Cerebellar nuclear complex (tissue), 1 donor: ENCODE measurements around the gene ADGRF5.

Experiments
- DNase-seq, 2 experiments: peaks; one replicate each; lab custom pipeline; 2025; lab: John Stamatoyannopoulos, UW

Gene ADGRF5

DNA sequence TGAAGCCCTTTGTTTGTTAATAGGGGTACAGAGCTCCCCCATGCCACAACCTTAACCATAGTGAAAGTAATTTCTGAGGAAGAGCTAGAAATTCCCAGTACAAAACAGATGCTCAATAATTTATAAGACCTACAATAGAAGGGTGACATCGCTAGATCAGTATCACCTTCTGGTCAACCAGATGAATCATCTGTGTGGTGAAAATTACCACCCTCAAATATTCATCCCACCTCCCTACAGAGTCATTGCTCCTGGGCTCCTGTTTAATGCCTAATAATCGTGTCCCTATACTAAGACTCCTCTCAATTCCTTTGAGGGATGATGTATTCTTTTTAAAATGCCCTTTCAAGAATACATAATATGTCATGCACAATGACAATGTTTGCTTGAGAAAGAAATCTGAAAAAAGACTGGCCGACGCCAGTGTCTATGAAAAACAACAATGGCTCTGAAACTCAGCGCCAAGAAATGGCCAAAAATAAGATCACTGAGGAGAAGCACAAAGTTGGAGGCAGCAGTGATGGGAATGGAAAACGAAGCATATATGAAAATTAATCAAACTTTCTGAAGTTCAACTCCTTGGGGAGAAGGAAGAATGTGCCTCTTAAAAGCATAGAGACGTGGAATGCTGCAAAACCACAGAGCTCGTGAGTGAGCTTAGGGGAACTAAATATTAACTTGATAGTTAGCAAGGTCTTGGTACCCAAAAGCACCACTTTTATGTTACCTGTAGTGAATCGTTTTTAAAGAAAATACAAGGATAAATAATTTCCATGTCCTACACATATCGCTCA lies 11.0 kb upstream of the ADGRF5 start:
- no peak for DNase-seq

DNA sequence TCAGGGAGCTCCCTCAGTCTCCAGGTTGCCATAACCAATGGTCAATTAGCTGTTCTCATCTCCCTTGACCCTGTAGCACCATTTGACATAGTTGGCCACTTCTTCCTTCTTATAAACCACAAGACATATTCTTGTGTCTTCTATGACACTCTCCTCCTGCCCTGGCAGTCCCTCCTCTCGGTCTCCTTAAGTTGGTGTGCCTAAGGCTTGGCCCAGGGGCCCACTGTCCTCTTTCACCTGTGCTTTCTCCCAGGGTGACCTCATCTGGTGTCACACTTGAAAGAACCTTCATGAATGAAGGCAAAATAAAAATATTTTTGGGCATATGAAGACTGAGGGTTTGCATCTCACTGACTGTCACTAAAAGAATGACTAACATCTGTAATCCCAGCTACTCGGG lies 9.7 kb upstream of the ADGRF5 start:
- DNase-seq: no peak

- no peak for DNase-seq
Observed at GRCh38 chr6:46930331-46930730, 8.6 kb upstream of the ADGRF5 start.

GRCh38 chr6:46927066-46927465 lies 5.3 kb upstream of the ADGRF5 start:
- no peak for DNase-seq

- no peak for DNase-seq
Observed at GRCh38 chr6:46926481-46926880, 4.7 kb upstream of the ADGRF5 start.

GRCh38 chr6:46925563-46926253 lies 4.0 kb upstream of the ADGRF5 start:
- no peak for DNase-seq

- no peak for DNase-seq
Observed at GRCh38 chr6:46923476-46923875, 1.7 kb upstream of the ADGRF5 start.

- DNase-seq: no peak
Observed at GRCh38 chr6:46921059-46921458, 679 bp downstream of the ADGRF5 start.

DNA sequence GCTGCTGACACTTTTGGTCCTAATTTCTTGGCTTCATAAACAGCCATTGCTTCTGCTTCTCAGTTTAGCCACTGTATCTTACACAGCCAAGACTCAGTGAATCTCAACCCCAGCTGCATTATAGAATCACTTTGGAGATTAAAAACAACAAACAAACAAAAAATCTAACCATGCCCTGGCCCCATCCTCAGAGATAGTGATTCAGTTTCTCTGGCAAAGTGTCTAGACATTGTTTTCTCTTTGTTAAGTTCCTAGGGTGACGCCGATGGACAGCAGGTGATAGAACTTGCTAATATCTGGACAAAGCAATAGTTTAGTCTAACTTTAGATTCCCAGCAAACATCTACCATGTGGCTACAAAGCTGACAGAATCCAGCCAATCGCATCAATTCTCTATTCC lies 2.9 kb downstream of the ADGRF5 start:
- no peak for DNase-seq

- no peak for DNase-seq
Observed at GRCh38 chr6:46917002-46917545, 4.7 kb downstream of the ADGRF5 start.

DNA sequence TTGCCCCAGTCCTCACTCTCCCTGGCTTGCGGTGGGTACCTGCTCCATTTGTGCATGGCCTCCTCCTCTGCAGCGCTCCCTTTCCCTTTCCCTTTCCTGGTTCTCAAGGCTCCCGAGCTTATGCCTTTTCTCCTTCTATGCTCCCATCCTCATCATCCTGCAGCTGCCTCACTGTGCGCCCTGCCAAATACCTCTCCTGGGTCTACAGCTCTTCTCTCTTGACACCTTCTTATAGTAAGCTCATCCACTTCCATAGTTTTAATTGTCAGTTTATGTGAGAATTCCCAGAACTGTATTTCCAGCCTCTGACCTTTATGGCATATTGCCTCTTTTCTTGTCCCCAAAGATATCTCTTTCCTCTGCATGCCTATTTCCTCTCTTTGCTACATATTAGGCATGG lies 5.9 kb downstream of the ADGRF5 start:
- DNase-seq: no peak

DNA sequence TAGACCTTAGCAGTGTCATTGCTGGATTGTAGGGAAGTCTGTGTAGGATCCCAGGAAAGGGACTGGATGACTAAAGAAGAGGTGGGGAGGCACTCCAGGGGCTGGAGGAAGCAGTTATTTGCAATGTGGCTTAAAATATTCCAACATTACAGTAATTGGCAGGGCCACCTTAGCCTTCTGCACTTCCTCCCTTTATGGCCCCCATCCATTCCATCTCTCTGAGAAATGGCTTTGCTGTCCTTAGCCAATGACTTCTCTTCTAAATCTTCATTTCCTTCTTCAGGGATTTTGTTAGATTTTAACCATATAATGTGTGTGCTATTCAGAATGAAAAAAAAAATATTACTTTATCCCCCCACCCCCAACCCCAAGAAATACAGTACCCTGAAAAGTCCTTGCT lies 6.4 kb downstream of the ADGRF5 start:
- no peak for DNase-seq

GRCh38 chr6:46914279-46914810 lies 7.4 kb downstream of the ADGRF5 start:
- no peak for DNase-seq

DNA sequence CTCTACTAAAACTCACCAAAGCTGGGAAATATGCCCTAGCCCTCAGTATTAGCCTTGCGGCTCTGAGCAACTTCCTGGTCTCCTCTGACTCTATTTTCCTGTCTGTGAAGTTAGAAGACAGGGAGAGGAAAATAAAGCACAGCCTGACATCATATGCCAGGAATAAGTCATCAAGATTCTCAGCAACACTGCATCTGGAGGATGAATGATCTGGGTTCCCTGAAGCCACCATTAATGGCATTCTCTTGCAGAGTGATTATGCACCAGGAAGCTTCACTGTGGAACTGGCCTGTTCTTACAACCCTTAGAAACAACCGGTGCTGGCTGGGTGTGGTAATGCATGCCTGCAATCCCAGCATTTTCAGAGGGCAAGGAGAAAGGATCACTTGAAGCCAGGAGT lies 12.4 kb downstream of the ADGRF5 start:
- DNase-seq: no peak

GRCh38 chr6:46906776-46907175 lies 15.0 kb downstream of the ADGRF5 start:
- no peak for DNase-seq

DNA sequence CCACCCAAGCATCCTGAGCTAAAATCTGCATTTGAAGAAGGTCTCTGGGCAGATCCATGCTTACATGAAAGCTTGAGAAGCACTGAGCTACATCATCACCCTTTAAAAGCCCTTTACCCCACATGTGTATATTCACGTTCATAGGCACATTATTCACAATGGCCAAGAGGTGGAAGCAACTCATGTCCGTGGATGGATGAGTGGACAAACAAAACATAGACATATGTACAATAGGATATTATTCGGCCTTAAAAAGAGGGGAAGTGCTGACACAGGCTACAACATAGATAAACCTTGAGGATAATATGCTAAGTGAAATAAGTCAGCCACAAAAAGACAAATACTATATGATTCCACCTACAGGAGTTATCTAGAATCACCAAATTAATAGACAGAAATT lies 17.6 kb downstream of the ADGRF5 start:
- no peak for DNase-seq

GRCh38 chr6:46903175-46903574 lies 18.6 kb downstream of the ADGRF5 start:
- no peak for DNase-seq

- DNase-seq: no peak
Observed at GRCh38 chr6:46901882-46902314, 19.8 kb downstream of the ADGRF5 start.

- no peak for DNase-seq
Observed at GRCh38 chr6:46900266-46900665, 21.5 kb downstream of the ADGRF5 start.

- no peak for DNase-seq
Observed at GRCh38 chr6:46899659-46900058, 22.1 kb downstream of the ADGRF5 start.

GRCh38 chr6:46898006-46898405 lies 23.7 kb downstream of the ADGRF5 start:
- DNase-seq: no peak

DNA sequence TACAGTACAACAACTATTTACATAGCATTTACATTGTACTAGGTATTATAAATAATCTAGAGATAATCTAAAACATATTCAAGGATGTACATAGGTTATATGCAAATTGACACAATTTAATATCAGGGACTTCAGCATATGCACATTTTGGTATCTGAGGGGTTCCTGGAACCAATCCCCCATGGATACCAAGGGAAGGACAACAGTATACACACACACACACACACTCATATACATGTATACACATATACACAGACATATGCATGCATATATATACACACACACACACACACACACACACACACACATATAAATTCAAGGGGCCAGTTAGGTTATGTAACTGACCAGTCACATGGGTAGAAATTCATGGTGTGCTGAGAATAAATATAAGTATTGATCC lies 24.9 kb downstream of the ADGRF5 start:
- no peak for DNase-seq

GRCh38 chr6:46895930-46896329 lies 25.8 kb downstream of the ADGRF5 start:
- no peak for DNase-seq
